ENCODE data around the gene ECI2. TPM values are rescaled to one million over a fixed set of nuclear protein-coding genes. Genes with fewer than 3 reads are reported as not detected.

The ECI2 gene
- total RNA-seq, 1 donor from 2014 or later: 26.3 TPM

GRCh38 chr6:4105980-4106536, 29.3 kb downstream of the ECI2 start:
- DNase-seq (ENCODE audit: low read depth) (no peak), FAIRE-seq (no peak)
- Histone ChIP-seq H3K27me3 (ENCODE audit: control insufficient read depth, insufficient read depth, low read length) (no peaks in the 10 kb centered on the region), H3K4me3 (ENCODE audit: low read depth, low read length) (no peak overlapping the region), H3K36me3 (ENCODE audit: control insufficient read depth, insufficient read depth, low read length) (no peaks in the 10 kb centered on the region)
- TF ChIP-seq CTCF (IDR thresholded peaks at IDR 0.05; ENCODE audit: insufficient read depth, low read length, severe bottlenecking): no peak

GRCh38 chr6:4103929-4104328, 31.4 kb downstream of the ECI2 start:
- Histone ChIP-seq H3K36me3 (ENCODE audit: control insufficient read depth, insufficient read depth, low read length) (no peaks in the 10 kb centered on the region), H3K27me3 (ENCODE audit: control insufficient read depth, insufficient read depth, low read length) (no peaks in the 10 kb centered on the region), H3K4me3 (ENCODE audit: low read depth, low read length) (no peak overlapping the region)
- peak; percentile 81 for FAIRE-seq
- peak; percentile 88 for DNase-seq (ENCODE audit: low read depth)
- TF ChIP-seq CTCF (IDR thresholded peaks at IDR 0.05; ENCODE audit: insufficient read depth, low read length, severe bottlenecking): no peak

- no peak for TF ChIP-seq CTCF (IDR thresholded peaks at IDR 0.05; ENCODE audit: insufficient read depth, low read length, severe bottlenecking)
- FAIRE-seq: peak; percentile 18
- Histone ChIP-seq H3K4me3 (ENCODE audit: low read depth, low read length) (no peak overlapping the region), H3K36me3 (ENCODE audit: control insufficient read depth, insufficient read depth, low read length) (no peaks in the 10 kb centered on the region), H3K27me3 (ENCODE audit: control insufficient read depth, insufficient read depth, low read length) (no peaks in the 10 kb centered on the region)
- DNase-seq (ENCODE audit: low read depth): no peak
Measured at GRCh38 chr6:4102687-4103244, 32.6 kb downstream of the ECI2 start.

- no peak for DNase-seq (ENCODE audit: low read depth)
- H3K36me3 ChIP-seq (ENCODE audit: control insufficient read depth, insufficient read depth, low read length): no peaks in the 10 kb centered on the region
- TF ChIP-seq CTCF (IDR thresholded peaks at IDR 0.05; ENCODE audit: insufficient read depth, low read length, severe bottlenecking): no peak
- H3K27me3 ChIP-seq (ENCODE audit: control insufficient read depth, insufficient read depth, low read length): no peaks in the 10 kb centered on the region
- no peak for FAIRE-seq
- no peak overlapping the region for H3K4me3 ChIP-seq (ENCODE audit: low read depth, low read length)
Measured at GRCh38 chr6:4101298-4101697, 34.1 kb downstream of the ECI2 start.

GRCh38 chr6:4100655-4101054, 34.7 kb downstream of the ECI2 start:
- no peak for DNase-seq (ENCODE audit: low read depth)
- no peaks in the 10 kb centered on the region for H3K27me3 ChIP-seq (ENCODE audit: control insufficient read depth, insufficient read depth, low read length)
- no peak overlapping the region for H3K4me3 ChIP-seq (ENCODE audit: low read depth, low read length)
- no peak for TF ChIP-seq CTCF (IDR thresholded peaks at IDR 0.05; ENCODE audit: insufficient read depth, low read length, severe bottlenecking)
- FAIRE-seq: no peak
- no peaks in the 10 kb centered on the region for H3K36me3 ChIP-seq (ENCODE audit: control insufficient read depth, insufficient read depth, low read length)

GRCh38 chr6:4093288-4093687, 42.1 kb downstream of the ECI2 start:
- Histone ChIP-seq H3K27me3 (ENCODE audit: control insufficient read depth, insufficient read depth, low read length) (no peaks in the 10 kb centered on the region), H3K36me3 (ENCODE audit: control insufficient read depth, insufficient read depth, low read length) (no peaks in the 10 kb centered on the region), H3K4me3 (ENCODE audit: low read depth, low read length) (no peak overlapping the region)
- TF ChIP-seq CTCF (IDR thresholded peaks at IDR 0.05; ENCODE audit: insufficient read depth, low read length, severe bottlenecking): no peak
- FAIRE-seq (no peak), DNase-seq (ENCODE audit: low read depth) (no peak)

Data from bronchial epithelial cell (primary cell).